ENCODE data around the gene CFAP20DC.

- no peak for TF ChIP-seq CTCF (IDR thresholded peaks at IDR 0.05 in 4 of 5, conservative IDR thresholded peaks at IDR 0.05 in 1 of 5)
- no peak for TF ChIP-seq POLR2A (IDR thresholded peaks at IDR 0.05)
These were observed 60.7 kb downstream of the CFAP20DC start for GRCh38 chr3:58989163-58989562.

Measured in gastrocnemius medialis (tissue), 4 donors.